Measurements from ENCODE around the gene ELMOD3.
"Not testable (repeated sequence)": the region's sequence is repeated elsewhere in the genome, so short reads cannot be mapped to it uniquely, and the experiment has no call there.

Gene ELMOD3

DNA sequence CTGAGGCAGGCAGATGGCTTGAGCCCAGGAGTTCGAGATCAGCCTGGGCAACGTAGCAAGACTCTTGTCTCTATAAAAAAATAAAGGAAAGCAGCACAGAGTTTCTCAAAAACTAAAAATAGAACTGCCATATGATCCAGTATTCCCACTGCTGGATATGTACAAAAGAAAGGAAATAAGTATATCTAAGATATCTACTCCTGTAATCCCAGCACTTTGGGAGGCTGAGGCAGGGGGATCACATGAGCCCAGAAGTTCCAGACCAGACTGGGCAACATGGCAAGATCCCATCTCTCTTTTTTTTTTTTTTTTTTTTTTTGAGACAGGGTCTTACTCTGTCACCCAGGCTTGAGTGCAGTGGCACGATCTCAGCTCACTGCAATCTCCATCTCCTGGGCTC, 24.9 kb upstream of the ELMOD3 start:
- DNase-seq, result not testable (repeated sequence)

DNA sequence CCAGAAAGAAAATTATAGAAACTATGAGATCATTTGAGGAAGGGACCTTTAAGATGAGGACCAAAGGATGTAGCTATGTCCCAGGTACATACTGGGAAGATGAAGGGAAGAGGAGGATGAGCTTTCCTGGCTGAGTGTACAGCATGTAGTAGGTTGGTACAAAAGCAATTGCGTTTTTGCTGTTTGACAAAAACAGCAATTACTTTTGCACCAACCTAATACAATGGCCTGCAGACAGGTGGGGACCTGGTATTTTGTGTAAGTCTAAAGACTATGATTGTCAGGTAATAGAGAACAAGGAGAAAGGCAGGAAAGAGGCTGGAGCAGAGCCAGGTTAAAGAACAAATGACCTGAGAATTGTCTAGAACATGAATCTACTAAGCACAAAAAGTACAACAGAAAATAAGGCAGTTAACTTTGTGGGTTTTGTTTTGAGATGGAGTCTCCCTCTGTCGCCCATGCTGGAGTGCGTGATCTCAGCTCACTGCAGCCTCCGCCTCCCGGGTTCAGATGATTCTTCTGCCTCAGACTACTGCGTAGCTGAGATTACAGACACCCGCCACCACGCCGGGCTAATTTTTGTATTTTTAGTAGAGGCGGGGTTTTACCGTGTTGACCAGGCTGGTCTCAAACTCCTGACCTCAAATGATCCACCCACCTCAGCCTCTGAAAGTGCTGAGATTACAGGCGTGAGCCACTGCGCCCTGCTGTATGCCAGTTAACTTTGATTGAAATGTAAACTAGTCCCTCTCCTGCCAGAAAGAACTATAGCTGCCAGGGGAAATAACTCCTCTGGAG, 23.5 kb upstream of the ELMOD3 start:
- DNase-seq, result no peak

DNA sequence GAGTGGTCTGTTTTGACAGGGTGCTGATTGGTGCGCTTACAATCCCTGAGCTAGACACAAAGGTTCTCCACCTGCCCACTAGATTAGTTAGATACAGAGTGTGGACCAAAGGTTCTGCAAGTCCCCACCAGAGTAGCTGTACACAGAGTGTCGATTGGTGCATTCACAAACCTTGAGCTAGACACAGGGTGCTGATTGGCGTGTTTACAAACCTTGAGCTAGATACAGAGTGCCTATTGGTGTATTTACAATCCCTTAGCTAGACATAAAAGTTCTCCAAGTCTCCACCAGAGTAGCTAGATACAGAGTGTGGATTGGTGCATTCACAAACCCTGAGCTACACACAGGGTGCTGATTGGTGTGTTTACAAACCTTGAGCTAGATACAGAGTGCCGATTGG, 20.7 kb upstream of the ELMOD3 start:
- DNase-seq, result not testable (repeated sequence)

DNA sequence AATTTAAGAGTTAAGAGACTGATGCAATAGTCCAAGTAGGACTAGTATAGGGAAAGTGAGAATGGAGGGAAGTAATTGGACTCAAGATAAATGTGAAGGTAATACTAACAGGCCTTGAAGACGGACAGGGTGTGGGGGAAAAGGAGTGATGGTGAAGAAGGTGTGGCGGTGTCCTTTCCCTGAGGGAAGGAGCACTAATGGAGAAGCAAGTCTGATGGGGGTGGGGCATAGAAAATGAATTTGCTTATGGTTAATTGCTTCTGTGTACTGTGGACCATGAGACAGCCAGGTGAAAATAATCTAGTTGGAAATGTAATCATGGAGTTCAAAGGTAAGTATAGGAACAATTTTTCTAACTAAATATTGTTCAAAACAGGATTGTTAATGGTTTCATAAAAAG, 19.6 kb upstream of the ELMOD3 start:
- DNase-seq, result no peak

DNA sequence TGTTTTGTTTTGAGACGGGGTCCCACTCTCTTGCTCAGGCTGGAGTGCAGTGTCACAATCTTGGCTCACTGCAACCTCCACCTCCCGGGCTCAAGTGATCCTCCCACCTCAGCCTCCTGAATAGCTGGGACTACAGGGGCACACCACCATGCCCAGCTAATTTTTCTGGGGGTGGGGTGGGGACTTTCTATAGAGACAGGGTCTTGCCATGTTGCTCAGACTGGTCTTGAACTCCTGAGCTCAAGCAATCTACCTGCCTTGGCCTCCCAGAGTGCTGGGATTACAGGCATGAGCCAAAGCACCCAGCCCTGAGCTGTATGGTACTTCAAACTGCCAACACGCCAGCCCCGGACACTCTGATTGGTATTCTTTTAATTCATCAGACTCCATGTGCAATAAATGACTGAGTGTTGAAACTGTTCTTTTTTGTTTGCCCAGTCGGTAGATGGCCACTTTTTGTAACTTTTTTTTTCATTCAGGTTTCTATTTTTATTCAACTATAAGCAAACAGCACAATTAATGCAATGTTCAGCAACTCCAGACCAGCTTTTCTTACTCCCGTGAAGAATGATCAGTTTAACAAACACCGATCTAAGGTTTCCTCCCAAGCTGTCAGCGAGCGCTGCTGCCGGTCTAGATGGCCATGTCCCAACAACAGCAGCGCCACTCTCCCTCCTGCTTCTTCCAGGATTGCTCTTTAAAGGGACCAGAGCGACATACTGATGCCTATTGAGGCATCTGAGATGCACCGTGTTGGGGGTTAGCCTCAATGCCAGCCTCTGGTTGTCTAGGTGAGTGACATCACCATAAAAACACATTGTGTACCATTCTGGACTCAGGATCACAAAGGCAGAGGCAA, 14.3 kb upstream of the ELMOD3 start:
- no peak for DNase-seq

DNA sequence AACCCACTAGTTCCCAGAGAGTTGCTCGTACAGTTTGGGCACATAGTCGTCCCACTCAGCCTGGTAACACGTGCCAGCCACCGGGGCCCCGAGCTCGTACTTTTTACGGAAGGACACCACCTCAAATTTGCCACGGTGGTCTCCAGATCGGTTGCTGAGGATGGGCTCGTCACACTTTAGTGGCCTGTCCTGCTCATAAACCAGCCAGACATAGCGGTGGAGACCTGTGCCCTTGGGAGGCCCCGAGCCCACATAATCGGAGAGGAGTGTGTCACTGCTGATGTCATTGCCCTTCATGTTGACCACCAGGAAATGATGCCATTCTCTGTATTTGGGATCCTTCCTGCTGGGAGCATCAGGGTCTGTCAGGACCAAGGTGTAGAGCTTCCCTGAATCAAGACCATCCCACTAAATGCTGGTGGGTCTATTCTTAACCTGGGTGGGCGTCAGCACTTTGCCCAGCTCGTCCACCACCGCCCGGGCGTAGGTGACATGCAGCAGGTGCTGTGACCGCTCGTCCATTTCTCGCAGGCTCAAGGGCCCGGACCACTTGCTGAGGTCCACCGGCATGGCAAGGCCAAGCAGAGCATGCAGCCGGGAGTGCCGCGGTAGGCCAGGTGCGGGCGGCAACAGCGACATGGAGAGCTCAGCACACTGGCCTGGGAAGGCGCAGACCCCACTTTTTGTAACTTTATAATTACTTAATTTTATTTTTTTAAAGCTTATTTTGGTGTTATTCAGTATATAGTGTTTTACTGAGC, 13.1 kb upstream of the ELMOD3 start:
- no peak for DNase-seq

DNA sequence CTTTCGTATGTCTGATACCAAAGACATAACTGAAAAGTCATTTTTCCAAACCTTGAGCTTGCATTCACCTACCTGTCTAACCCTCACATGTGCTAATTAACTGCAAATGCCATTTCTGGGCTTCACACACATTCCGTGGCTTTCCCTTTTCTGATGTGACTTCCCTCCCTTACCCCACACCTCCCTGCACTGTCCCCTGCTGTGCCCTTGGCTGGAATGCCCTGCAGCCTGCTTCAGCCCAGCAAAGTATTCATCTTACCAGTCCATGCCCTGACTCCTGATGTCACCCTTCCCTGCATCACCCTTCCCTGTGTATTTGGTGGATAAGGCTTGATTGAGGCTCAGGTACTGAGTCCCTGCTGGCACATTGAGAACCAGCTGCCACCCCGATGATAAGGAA, 12.4 kb upstream of the ELMOD3 start:
- no peak for DNase-seq

DNA sequence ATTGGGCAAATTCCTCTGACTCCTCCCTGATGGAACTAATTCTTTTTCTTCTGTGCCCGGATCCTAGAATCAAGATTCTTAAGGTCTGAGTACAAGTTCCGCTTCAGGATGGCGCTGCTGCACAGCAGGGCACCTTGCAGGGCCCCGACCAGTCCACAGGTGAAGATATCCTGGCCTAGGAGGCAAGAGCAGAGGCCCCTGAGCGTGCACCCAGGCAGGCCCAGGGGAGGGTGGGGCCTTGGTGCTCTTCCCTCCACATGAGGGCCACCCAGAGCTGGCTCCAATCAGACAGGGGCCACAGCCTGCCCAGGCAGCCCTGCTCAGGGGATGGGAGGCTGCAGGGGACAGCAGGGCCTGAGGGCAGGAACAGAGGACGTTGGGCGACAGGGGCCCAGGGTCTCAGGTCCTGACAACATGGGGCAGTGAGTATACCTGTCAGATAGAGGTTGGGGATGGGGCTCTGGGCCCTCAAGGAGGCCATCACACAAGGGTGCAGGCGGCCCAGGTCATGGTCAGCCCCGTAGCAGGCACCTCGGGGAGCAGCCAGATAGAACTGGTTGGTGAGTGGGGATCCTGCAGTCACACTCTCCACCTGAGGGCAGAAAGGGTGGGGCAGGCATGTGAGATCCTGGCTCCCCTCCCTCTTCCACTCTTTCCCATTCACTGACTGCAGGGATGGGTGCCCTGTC, 11.2 kb upstream of the ELMOD3 start:
- DNase-seq, result not testable (repeated sequence)

DNA sequence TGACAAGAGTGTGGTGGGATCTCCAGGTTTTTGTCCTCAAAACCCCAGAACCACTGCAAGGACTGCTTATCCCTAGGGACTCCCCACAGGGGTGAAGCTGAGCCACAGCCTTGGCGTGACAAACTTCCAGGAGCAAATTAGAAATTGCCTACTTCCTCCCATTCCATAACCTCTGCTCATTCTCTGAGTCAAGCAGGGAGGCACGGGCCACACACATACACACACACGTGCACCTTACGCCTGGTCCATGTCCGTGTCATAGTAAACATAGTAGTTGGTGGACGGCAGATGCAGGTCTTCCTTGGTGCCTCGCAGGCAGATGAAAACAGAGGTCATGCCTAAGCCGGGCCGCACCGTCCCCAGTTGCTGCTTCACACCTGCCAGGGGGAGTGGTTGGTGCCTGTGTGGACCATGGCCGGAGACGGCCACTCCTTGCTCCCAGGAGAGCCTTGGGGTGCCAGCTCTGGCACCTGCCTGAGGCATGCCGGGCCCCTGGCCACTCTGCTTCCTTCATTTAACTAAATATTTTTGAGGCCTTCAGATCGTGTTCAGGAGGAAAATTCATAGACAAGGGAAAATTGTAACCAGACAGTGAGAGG, 10.1 kb upstream of the ELMOD3 start:
- DNase-seq, result no peak

DNA sequence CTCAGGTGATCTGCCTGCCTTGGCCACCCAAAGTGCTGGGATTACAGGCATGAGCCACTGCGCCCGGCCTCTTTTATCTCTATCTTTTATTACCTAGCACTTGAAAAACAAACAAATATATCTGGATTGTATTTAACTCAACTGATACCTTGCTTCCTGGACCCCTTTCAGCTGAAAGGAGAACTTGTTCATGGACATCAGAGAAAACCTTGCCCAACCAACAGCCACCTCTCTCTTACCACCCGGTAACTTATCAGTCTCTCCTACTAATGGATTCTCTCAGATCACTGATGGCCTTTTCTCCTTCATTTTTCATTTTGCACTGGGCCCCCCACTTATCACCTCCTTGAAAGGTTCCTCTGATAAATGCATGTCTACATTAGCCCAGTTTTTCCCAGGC, 7.0 kb upstream of the ELMOD3 start:
- no peak for DNase-seq

DNA sequence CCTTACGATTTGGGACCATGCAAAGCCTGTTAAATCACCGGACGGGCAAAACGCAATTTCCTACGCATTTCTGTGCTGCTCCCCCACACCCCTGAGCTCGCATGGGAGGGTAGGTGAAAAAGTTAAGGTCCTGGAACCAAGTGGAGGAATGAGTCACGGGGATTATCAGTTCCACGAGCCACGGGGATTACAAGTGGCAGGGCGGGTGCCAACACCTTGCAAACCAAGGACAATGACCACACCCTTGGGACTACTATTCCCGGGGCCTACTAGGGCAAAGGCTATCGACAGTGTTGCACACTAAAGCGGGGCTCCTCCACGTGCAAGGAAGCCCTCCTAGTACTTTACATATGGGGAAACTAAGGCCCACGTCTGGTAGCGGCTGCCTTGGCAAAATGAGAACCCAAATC, 688 bp upstream of the ELMOD3 start:
- no peak for DNase-seq

DNA sequence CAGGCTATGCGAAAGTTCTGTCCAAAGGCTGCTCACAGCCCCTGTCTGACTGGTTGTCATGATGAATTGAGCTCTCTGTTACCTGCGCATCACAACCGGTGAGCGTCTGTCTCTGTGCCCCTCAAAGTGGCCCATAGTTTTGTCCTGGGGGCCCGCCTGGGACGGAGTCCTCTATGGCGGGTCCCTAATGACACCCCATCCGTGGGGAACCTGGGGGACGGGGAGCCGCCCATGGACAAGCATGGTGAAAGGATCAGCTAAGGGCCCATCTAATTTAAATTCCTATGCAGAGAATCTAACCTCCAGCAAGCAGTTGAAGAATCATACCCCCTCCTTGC, 473 bp downstream of the ELMOD3 start:
- DNase-seq, result no peak

DNA sequence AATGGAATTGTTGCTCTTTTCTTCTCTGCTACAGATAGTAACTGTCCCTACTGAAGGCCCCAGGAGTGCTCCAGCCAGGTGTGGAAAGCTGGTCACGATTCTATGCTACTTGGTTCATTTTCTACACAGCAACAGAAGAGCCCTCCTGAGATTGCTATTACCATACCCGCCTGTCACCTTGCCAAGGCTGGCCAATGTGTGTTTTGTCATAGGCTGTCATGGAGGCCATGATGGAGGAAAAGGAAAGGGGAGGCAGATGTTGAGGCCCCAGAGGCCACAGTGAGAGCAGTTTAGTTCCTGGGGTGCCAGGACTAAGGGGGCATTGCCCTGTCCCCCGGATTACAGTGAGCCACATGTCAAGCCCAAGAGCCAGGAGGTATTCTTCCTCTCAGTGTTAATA, 952 bp downstream of the ELMOD3 start:
- DNase-seq, result peak; percentile 34

DNA sequence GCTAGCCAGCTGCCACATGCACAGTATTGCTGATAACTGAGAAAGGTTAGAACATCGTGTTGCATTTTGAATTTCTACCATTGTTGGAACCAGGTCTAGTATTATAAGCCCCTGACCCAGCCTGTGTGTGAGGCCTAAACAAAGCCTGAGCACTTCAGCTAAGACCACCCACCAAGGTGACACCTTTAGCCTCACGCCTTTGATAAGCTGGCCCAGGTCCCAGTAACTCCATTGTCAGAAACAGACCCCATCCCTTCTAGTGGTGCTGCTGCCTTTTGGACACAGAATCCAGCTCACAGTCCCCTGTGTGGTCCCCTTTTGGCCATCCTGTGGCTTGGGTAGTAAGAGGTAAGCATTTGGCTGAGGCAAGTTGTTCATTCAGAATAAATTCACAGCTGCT, 1.6 kb downstream of the ELMOD3 start:
- DNase-seq, result no peak

DNA sequence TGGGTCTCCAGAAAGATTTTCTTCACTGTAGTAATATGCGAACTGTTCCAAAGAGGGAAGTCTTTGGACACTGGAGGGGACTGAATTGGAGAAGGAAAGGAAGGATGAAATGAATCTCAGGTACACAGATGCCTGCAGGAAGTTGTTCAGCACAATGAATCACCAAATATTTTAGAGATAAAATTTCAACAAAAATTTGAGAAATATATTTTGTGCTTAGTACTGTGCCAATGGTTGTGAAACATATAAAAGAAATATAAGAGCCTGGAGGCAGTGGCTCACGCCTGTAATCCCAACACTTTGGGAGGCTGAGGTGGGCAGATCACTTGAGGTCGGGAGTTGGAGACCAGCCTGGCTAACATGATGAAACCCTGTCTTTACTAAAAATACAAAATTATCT, 3.2 kb downstream of the ELMOD3 start:
- DNase-seq, result no peak

DNA sequence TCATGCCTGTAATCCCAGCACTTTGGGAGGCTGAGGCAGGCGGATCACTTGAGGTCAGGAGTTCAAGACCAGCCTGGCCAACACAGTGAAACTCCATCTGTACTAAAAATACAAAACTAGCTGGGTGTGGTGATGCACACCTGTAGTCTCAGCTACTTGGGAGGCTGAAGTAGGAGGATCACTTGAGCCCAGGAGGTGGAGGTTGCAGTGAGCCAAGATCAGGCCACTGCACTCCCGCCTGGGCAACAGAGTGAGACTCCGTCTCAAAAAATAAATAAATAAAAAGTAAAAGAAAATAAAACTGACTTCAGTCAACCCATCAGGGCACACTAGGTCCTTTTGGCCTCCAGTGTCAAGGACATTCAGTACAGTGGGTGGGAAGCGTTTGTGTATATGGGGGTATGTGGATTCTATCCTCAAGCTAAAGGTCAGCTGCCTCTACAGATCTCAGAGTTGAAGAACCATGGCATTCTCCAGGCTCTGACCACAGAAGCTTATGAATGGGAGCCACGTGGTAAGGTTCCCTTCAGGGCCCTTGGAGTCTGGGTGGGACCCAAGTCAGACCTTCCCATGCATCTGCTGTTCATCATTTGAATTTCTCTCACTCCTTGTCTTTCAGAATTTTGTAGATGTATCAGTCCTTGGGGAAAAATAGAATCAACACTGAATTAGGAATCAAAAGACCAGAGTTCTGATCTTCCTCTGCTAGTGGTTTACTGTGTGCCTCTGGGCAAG, 8.3 kb downstream of the ELMOD3 start:
- not testable (repeated sequence) for DNase-seq

DNA sequence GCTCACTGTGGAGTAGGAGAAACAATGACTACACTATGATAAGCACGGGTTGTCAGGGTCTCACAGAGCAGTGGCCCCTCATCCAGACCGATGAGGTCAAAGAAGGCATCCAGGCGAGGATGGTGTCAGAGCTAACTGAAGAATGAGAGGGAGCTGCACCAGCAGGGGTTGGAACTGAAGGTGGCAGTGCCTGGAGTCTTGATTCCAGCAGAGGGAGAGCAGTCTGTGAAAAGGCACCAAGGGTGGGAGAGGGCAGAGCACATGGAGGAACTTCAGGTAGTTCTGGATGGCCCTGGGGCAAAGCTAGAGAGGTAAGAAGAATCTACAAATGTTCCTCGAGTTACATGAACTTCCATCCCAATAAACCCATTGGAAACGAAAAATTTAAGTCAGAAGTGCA, 12.6 kb downstream of the ELMOD3 start:
- DNase-seq, result no peak

DNA sequence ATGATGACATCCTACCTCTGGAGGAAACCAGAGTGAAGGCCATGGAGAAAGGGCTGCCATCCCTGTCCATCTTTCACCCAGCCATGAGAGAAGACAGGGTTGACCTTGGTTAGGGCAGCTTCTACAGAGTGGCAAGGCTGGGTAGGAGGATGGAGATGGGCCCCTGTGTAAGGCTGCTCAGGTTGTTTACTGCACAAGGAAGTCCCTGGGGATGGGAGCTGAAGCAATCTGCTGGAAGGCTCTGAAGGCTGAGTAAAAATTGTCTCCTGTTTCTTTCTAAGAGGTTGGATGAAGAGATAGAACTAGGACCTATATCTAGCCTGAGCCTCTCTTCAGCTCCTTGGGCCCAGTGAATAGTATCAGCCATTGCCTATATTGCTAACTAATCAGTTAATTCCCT, 14.4 kb downstream of the ELMOD3 start:
- no peak for DNase-seq

DNA sequence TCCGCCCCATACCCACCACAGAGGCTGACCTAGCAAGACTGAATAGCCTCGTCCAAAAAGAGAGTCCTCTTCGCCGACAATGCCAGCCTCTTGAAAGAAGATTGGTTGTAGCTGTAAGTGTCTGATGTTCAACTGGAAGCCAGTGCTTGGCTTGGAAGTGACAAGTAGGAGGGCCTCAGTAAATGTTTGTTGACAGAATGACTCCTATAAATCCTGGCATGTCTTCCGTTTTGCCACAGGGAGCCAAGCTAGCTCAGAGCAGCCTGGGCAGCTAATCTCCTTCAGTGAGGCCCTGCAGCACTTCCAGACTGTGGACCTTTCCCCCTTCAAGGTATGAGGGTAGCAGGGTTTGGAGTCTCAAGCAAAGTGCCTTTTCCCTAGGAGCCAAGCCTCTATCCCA, 14.9 kb downstream of the ELMOD3 start:
- DNase-seq, result peak; percentile 62

DNA sequence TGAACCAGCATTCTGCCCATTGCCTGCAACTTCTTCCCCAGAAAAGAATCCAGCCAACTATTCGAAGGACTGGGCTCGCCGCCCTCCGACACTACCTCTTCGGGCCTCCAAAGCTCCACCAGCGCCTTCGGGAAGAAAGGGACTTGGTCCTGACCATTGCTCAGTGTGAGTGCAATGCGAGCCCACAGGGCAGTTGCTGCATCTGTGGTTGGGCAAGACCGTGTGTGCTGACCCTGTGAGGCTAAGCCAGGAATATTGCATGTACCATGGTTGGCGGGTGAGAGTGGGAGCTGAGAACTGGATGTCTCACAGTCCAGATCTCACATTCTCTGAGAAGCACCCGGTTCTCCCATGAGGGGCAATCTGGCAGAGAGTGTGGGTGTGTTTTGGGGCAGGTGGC, 16.5 kb downstream of the ELMOD3 start:
- DNase-seq, result no peak

DNA sequence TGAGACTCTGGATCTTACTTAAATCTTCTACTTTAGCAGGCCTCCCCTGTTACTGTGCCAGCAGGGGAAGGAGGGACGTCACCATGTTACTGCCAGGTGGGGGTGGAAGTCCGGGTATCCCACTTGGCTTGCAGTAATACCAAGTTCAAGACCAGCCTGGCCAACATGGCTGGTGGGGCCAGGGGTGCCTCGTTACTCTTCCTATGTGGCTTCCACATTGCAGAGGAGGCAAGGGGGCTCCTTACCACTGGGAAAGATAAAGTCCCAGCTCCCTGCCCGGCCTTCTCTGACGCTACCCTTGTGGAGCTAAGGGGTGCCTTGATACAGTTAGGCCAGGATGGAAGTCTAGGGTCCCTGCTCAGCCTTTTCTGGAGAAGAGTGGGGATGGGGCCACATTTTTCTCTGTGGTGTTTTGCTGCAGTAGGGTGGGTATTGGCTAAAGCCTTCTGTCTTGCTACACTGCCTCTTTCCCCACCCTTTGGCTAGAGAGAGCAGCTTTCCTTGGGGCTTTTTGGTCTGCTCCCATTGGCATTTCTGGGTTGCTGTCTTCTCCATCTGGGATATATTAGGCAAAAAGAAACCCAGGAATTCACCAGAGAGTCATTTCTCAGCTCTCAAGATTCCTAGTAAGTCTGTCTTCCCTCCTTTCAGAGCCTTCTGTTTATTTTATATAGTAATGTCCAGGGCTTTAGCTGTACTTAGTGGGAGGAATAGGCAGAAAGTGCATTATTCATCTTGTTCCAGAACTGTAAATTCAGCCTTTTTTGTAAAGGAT, 21.9 kb downstream of the ELMOD3 start:
- no peak for DNase-seq
